SK-N-SH treated with all-trans-retinoic acid at 6 μM for 48 hours (cell line): ENCODE results near the gene FCN2.

ENCODE experiments used
- ATAC-seq: fragments of 200-7000 bp; cut with Tn5 transposase; 3 replicates; pipeline ENCODE4 v1.9.1; 2020; ENCODE audit warnings: mild to moderate bottlenecking, moderate library complexity
- ARNTL ChIP-seq: fragments of 450-650 bp; formaldehyde crosslinking; IDR thresholded peaks from 2 replicates; pipeline ENCODE4 v1.5.0; 2020; ENCODE audit warnings: low read depth, mild to moderate bottlenecking, moderate library complexity, borderline replicate concordance
- BACH2 ChIP-seq: fragments of 250-450 bp; sonication (Bioruptor Pico); IDR thresholded peaks from 2 replicates; pipeline ENCODE4 v1.9.0; 2021; ENCODE audit warnings: mild to moderate bottlenecking, borderline replicate concordance
- CREB5 ChIP-seq: fragments of 250-450 bp; sonication (Bioruptor Pico); IDR thresholded peaks from 2 replicates; pipeline ENCODE4 v1.5.1; 2020; ENCODE audit warnings: low read depth, mild to moderate bottlenecking, moderate library complexity
- CSDC2 ChIP-seq: fragments of 250-450 bp; sonication (Bioruptor Pico); IDR thresholded peaks from 2 replicates; pipeline ENCODE4 v1.5.0; 2020; ENCODE audit warnings: mild to moderate bottlenecking, moderate library complexity
- CSRNP3 ChIP-seq: fragments of 250-450 bp; sonication (Bioruptor Pico); IDR thresholded peaks from 2 replicates; pipeline ENCODE4 v1.5.1; 2021; ENCODE audit warnings: mild to moderate bottlenecking, moderate library complexity
- ESRRG ChIP-seq: fragments of 250-450 bp; sonication (Bioruptor Pico); IDR thresholded peaks from 2 replicates; pipeline ENCODE4 v1.6.1; 2021; ENCODE audit warnings: mild to moderate bottlenecking
- GLIS3 ChIP-seq: fragments of 250-450 bp; sonication (Bioruptor Pico); IDR thresholded peaks from 2 replicates; pipeline ENCODE4 v1.5.0; 2020; ENCODE audit warnings: mild to moderate bottlenecking, moderate library complexity
- ISL1 ChIP-seq: fragments of 250-450 bp; sonication (Bioruptor Pico); IDR thresholded peaks from 2 replicates; pipeline ENCODE4 v2.1.2; 2022; ENCODE audit warnings: mild to moderate bottlenecking, moderate library complexity
- OSR1 ChIP-seq: fragments of 250-450 bp; sonication (Bioruptor Pico); IDR thresholded peaks from 2 replicates; pipeline ENCODE4 v1.8.0; 2022; ENCODE audit warnings: moderate library complexity, mild to moderate bottlenecking, inconsistent platforms
- PATZ1 ChIP-seq: fragments of 250-450 bp; sonication (Bioruptor Pico); IDR thresholded peaks from 2 replicates; pipeline ENCODE4 v1.8.0; 2020; ENCODE audit warnings: mild to moderate bottlenecking, moderate library complexity, borderline replicate concordance
- POU6F1 ChIP-seq: fragments of 250-450 bp; sonication (Bioruptor Pico); IDR thresholded peaks from 2 replicates; pipeline ENCODE4 v1.8.0; 2021; ENCODE audit warnings: low read depth, mild to moderate bottlenecking, moderate library complexity, borderline replicate concordance
- PPARA ChIP-seq: fragments of 250-450 bp; sonication (Bioruptor Pico); IDR thresholded peaks from 2 replicates; pipeline ENCODE4 v1.5.0; 2020; ENCODE audit warnings: mild to moderate bottlenecking, borderline replicate concordance
- RARB ChIP-seq: fragments of 250-450 bp; sonication (Bioruptor Pico); IDR thresholded peaks from 2 replicates; pipeline ENCODE4 v1.8.0; 2021; ENCODE audit warnings: mild to moderate bottlenecking, moderate library complexity
- TCF4 ChIP-seq: fragments of 250-450 bp; sonication (Bioruptor Pico); IDR thresholded peaks from 2 replicates; pipeline ENCODE4 v1.8.0; 2021; ENCODE audit warnings: mild to moderate bottlenecking, moderate library complexity, borderline replicate concordance
- TOX ChIP-seq: fragments of 250-450 bp; sonication (Bioruptor Pico); IDR thresholded peaks from 2 replicates; pipeline ENCODE4 v1.8.0; 2021; ENCODE audit warnings: mild to moderate bottlenecking, moderate library complexity, borderline replicate concordance
- TSHZ2 ChIP-seq: fragments of 250-450 bp; sonication (Bioruptor Pico); IDR thresholded peaks from 2 replicates; pipeline ENCODE4 v1.5.0; 2020; ENCODE audit warnings: mild to moderate bottlenecking, moderate library complexity
- ZC3H10 ChIP-seq: fragments of 250-450 bp; sonication (Bioruptor Pico); IDR thresholded peaks from 2 replicates; pipeline ENCODE4 v1.5.1; 2021; ENCODE audit warnings: mild to moderate bottlenecking, moderate library complexity
- ZFP3 ChIP-seq: fragments of 250-450 bp; sonication (Bioruptor Pico); IDR thresholded peaks from 2 replicates; pipeline ENCODE4 v1.5.0; 2020; ENCODE audit warnings: mild to moderate bottlenecking, moderate library complexity
- ZFP30 ChIP-seq: fragments of 450-650 bp; formaldehyde crosslinking; IDR thresholded peaks from 2 replicates; pipeline ENCODE4 v1.5.0; 2022; ENCODE audit warnings: mild to moderate bottlenecking, moderate library complexity
- ZNF565 ChIP-seq: fragments of 450-650 bp; formaldehyde crosslinking; conservative IDR thresholded peaks from 2 replicates; pipeline ENCODE4 v1.5.0; 2020; ENCODE audit warnings: low read depth, mild to moderate bottlenecking, moderate library complexity
- ZNF70 ChIP-seq: fragments of 450-650 bp; formaldehyde crosslinking; IDR thresholded peaks from 2 replicates; pipeline ENCODE4 v1.5.0; 2020; ENCODE audit warnings: mild to moderate bottlenecking, moderate library complexity
- ZNF8 ChIP-seq: fragments of 450-650 bp; formaldehyde crosslinking; IDR thresholded peaks from 2 replicates; pipeline ENCODE4 v1.5.0; 2020; ENCODE audit warnings: mild to moderate bottlenecking, moderate library complexity

FCN2 gene

GRCh38 chr9:134870746-134871662, 9.6 kb upstream of the FCN2 start:
- no peak for TF ChIP-seq RARB (CRISPR knock-in tag)
- TF ChIP-seq TCF4 (CRISPR knock-in tag): no peak
- no peak for TF ChIP-seq ZNF8 (CRISPR knock-in tag)
- TF ChIP-seq ZNF70 (CRISPR knock-in tag): no peak
- TF ChIP-seq ZFP30 (CRISPR knock-in tag): no peak
- TF ChIP-seq ESRRG (CRISPR knock-in tag): no peak
- no peak for TF ChIP-seq PPARA
- no peak for TF ChIP-seq CSRNP3
- TF ChIP-seq ISL1 (CRISPR knock-in tag): no peak
- TF ChIP-seq BACH2 (CRISPR knock-in tag): no peak
- no peak for TF ChIP-seq GLIS3 (CRISPR knock-in tag)
- TF ChIP-seq ZC3H10 (CRISPR knock-in tag): no peak
- TF ChIP-seq ZNF565 (CRISPR knock-in tag): no peak
- no peak for TF ChIP-seq TOX (CRISPR knock-in tag)
- no peak for TF ChIP-seq TSHZ2 (CRISPR knock-in tag)
- no peak for TF ChIP-seq OSR1 (CRISPR knock-in tag)
- no peak for ATAC-seq

GRCh38 chr9:134871697-134872340, 8.8 kb upstream of the FCN2 start:
- ATAC-seq: no peak
- TF ChIP-seq TSHZ2 (CRISPR knock-in tag) (no peak), ISL1 (CRISPR knock-in tag) (no peak), CSRNP3 (no peak), RARB (CRISPR knock-in tag) (no peak), POU6F1 (CRISPR knock-in tag) (no peak), TCF4 (CRISPR knock-in tag) (no peak), ZFP30 (CRISPR knock-in tag) (no peak), ZNF8 (CRISPR knock-in tag) (no peak), ZC3H10 (CRISPR knock-in tag) (no peak), PPARA (no peak), CREB5 (CRISPR knock-in tag) (no peak), ARNTL (CRISPR knock-in tag) (no peak), ZFP3 (CRISPR knock-in tag) (no peak), ZNF565 (CRISPR knock-in tag) (no peak), CSDC2 (CRISPR knock-in tag) (no peak), OSR1 (CRISPR knock-in tag) (no peak), ZNF70 (CRISPR knock-in tag) (no peak), PATZ1 (CRISPR knock-in tag) (no peak)
